ENCODE data around the gene LIFR.

GRCh38 chr5:38446029-38446522 lies 110.4 kb downstream of the LIFR start:
- TF ChIP-seq CTCF (IDR thresholded peaks at IDR 0.05) (no peak), POLR2A (IDR thresholded peaks at IDR 0.05) (no peak)

Data from heart left ventricle (tissue), 13 donors.